Measurements from ENCODE around the gene ARL6IP1.
A peak's percentile ranks its signal among the peaks of the same experiment; 100 is the strongest.
"Not testable (repeated sequence)": the region's sequence is repeated elsewhere in the genome, so short reads cannot be mapped to it uniquely, and the experiment has no call there.

Gene ARL6IP1

DNA sequence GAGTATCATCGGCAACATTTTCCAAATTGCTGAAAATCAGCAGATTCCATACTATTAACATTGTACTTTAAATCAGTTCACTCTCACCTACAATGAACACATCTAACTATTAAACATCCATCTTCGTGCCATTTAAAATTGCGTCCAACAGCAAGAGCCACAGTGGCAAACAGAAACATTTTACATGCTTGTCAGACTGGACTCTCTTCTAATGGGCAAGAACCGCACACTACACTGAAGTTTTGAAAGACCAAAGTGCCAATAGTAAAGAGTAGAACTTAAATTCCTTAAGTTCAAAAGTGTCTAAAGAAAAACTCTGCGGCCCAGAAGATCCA lies 11.9 kb downstream of the ARL6IP1 start:
- H3K27me3 Mint-ChIP-seq (ENCODE audit: low read depth): no peaks in the 10 kb centered on the region
- peak overlapping the region; percentile 94 to 99 (median 98) for H3K4me3 Mint-ChIP-seq
- peaks cover 45% of the 10 kb centered on the region for H3K4me1 Mint-ChIP-seq
- TF ChIP-seq, protein P1, sequence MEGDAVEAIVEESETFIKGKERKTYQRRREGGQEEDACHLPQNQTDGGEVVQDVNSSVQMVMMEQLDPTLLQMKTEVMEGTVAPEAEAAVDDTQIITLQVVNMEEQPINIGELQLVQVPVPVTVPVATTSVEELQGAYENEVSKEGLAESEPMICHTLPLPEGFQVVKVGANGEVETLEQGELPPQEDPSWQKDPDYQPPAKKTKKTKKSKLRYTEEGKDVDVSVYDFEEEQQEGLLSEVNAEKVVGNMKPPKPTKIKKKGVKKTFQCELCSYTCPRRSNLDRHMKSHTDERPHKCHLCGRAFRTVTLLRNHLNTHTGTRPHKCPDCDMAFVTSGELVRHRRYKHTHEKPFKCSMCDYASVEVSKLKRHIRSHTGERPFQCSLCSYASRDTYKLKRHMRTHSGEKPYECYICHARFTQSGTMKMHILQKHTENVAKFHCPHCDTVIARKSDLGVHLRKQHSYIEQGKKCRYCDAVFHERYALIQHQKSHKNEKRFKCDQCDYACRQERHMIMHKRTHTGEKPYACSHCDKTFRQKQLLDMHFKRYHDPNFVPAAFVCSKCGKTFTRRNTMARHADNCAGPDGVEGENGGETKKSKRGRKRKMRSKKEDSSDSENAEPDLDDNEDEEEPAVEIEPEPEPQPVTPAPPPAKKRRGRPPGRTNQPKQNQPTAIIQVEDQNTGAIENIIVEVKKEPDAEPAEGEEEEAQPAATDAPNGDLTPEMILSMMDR (IDR thresholded peaks at IDR 0.05; ENCODE audit: unreplicated experiment in 3 of 3): no peak
- peaks cover 80% of the 10 kb centered on the region for H3K36me3 Mint-ChIP-seq (ENCODE audit: low read depth)
- no peaks in the 10 kb centered on the region for H3K9me3 Mint-ChIP-seq
- H3K27ac Mint-ChIP-seq: peak overlapping the region; percentile 68 to 93 (median 90)

DNA sequence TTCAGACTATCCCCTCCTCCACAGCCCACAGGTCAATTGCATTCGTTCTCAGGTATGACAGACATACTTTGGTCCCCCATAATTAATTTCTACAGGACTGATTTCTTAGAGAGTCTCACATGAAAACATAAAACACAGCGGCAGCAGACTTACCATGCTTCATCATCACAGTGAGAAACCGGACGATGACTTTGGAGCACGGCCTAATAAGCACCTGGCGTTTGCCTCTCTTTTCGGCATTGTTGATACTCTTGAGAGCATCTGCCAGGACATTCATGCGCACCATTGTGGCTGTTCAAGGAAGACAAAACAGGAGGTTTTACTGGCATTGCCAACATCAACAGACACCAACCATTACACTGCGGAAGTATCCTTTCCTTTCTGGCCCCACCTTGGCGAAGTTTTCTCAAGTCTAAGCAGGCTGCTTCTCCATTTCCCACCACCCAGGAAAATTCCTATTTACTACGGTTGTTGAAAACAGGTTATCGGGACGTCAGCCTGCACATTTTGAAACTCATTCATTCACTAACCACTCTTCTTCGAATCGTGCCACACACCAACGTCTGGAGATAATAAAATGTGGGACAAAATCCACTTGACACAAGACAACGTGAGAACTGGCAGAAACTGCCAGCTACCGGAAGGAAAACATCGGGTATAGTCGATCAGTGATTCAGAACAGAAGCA lies 12.4 kb downstream of the ARL6IP1 start:
- Mint-ChIP-seq H3K36me3 (ENCODE audit: low read depth) (peaks cover 79% of the 10 kb centered on the region), H3K27ac (peak overlapping the region; percentile 68 to 93 (median 90)), H3K27me3 (ENCODE audit: low read depth) (no peaks in the 10 kb centered on the region), H3K4me3 (peak overlapping the region; percentile 94 to 99 (median 98)), H3K9me3 (no peaks in the 10 kb centered on the region), H3K4me1 (peaks cover 45% of the 10 kb centered on the region)
- TF ChIP-seq, protein P1 (IDR thresholded peaks at IDR 0.05; ENCODE audit: unreplicated experiment in 3 of 3): no peak

DNA sequence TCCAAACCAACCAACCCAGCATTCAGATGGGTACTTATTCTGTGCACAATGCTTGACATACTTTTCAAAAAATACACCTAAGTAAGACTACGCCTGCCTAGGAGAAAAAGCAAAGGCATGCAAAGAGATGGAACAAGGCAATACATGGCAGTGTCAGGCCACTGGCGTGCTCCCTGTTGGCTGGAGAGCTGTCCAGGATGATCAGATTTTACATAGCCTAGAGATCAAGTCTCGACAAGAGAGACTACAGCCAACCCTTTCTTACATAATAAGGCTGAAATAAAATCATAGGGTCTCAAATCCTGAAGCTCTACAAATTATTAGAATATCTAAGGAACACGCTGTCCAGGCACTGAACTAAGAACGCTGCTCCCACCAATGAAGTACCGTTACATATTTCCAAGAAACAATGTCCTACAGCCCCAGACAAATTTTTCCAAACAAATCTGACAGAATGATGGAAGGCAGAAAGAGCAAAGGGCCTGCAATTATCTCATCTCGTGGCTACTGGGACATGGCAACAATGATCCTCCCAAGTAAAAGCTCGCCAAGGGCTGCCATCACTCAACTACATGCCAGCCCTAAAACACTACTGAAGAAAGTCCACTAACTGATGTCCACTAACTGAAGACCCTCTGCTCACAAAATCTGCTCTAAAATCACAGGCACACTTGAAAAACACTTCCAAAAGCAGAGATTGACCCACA lies 16.3 kb downstream of the ARL6IP1 start:
- peaks cover 53% of the 10 kb centered on the region for H3K4me1 Mint-ChIP-seq
- TF ChIP-seq, protein P1 (IDR thresholded peaks at IDR 0.05; ENCODE audit: unreplicated experiment in 3 of 3): no peak
- no peaks in the 10 kb centered on the region for H3K9me3 Mint-ChIP-seq
- peak overlapping the region in 2 of 3 experiments; percentile 24 to 27 for H3K27ac Mint-ChIP-seq
- peaks cover 63% of the 10 kb centered on the region for H3K36me3 Mint-ChIP-seq (ENCODE audit: low read depth)
- H3K4me3 Mint-ChIP-seq: peak overlapping the region; percentile 45 to 56 (median 45)
- H3K27me3 Mint-ChIP-seq (ENCODE audit: low read depth): no peaks in the 10 kb centered on the region

DNA sequence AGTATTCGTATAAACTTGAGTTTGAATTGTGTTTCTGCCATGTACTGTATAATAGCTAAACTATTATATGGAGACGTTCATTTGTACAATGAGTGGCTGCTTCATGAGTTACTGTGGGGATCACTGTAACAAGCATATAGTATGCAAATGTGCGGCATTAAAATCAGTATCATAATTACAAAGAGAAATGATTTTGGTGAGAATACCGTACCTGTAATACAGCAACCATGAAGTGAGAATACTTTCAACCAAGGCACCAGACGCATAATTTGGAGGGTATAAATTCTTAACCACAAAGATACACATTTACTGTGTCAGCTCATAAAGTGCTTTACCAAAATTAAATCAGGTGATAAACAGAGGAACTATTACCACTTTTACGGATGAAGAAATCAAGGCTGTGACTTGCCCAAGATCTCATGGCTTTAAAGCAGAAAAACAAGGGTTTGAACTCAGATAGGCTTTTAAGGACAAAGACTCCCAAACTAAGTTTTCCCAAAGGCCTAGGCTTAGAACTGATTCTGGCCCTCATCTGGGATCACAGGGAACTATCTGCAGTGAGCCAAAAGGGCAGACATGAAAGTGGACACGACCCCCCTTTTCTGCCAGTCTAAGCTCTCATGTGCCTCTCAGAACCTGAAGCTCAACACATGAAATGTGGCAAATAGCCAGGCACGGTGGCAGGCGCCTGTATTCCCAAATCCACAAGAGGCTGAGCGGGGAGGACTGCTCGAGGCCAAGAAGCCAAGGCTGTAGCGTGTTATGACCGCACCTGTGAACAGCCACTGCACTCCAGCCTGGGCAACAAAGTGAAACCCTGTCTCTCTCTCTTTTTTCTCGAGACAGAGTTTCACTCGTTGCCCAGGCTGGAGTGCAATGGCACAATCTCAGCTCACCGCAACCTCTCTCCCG lies 17.7 kb downstream of the ARL6IP1 start:
- H3K4me3 Mint-ChIP-seq: peak overlapping the region in 1 of 3 experiments; percentile 13
- no peaks in the 10 kb centered on the region for H3K27me3 Mint-ChIP-seq (ENCODE audit: low read depth)
- no peaks in the 10 kb centered on the region for H3K9me3 Mint-ChIP-seq
- TF ChIP-seq, protein P1 (IDR thresholded peaks at IDR 0.05; ENCODE audit: unreplicated experiment in 3 of 3): no peak
- H3K27ac Mint-ChIP-seq: no peak overlapping the region
- H3K36me3 Mint-ChIP-seq (ENCODE audit: low read depth): peaks cover 52% of the 10 kb centered on the region
- H3K4me1 Mint-ChIP-seq: peaks cover 43% of the 10 kb centered on the region

DNA sequence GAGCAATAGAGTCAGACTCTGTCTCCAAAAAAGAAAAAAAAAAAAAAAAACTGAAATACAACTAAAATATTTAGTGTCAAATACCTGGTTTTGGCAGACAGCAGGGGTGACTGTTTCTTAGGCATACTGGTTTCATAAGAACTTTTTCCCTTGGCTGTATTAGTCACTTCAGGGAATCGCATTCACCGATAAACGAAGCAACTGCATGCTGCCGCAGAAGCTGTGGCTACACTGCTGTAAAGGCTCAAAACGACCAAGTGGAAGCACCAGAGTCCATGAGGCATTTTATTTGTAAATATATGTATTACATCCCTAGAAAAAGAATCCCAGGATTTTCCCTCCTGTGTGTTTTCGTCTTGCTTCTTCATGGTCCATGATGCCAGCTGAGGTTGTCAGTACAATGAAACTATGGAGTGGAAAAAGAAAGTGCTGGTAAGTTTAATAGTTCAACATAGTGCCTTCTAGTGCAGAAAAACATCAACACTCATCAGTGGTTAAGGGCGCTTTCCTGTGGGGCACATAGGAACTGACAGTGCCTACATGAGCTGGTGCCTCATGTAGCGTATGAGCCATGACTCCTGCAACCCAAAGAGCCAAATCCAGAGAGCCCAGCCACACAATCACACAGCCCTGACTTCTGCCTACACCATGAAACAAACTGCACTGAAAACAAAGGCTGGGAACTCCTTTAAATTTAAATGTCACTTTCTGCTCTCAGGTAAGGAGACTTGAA lies 18.5 kb downstream of the ARL6IP1 start:
- no peaks in the 10 kb centered on the region for H3K9me3 Mint-ChIP-seq
- H3K36me3 Mint-ChIP-seq (ENCODE audit: low read depth): peaks cover 44% of the 10 kb centered on the region
- no peak overlapping the region for H3K27ac Mint-ChIP-seq
- H3K27me3 Mint-ChIP-seq (ENCODE audit: low read depth): no peaks in the 10 kb centered on the region
- peaks cover 35% of the 10 kb centered on the region for H3K4me1 Mint-ChIP-seq
- TF ChIP-seq, protein P1 (IDR thresholded peaks at IDR 0.05; ENCODE audit: unreplicated experiment in 3 of 3): no peak
- no peak overlapping the region for H3K4me3 Mint-ChIP-seq

DNA sequence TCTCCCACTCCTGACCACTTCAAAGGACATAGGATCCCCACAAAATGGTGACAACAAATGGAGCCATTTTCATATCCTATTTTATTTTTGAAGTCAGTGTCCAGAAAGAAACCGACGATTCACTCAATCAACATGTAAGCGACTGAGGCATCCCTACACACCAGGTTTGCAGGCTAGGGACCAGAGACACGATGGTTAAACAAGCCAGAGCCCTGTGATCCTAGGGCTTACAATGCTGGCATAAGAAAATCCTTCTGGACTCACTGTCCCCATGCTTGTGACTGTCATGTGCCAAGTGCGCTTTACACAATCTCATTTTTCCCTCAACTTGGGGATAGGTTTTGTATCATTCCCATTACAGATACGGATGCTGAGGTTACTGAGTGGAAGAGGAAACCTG lies 20.1 kb downstream of the ARL6IP1 start:
- not testable (repeated sequence) for H3K9me3 Mint-ChIP-seq; H3K27ac Mint-ChIP-seq; H3K4me3 Mint-ChIP-seq; H3K27me3 Mint-ChIP-seq (ENCODE audit: low read depth)
- Mint-ChIP-seq H3K4me1 (peaks cover 25% of the 10 kb centered on the region), H3K36me3 (ENCODE audit: low read depth) (peaks cover 35% of the 10 kb centered on the region)

DNA sequence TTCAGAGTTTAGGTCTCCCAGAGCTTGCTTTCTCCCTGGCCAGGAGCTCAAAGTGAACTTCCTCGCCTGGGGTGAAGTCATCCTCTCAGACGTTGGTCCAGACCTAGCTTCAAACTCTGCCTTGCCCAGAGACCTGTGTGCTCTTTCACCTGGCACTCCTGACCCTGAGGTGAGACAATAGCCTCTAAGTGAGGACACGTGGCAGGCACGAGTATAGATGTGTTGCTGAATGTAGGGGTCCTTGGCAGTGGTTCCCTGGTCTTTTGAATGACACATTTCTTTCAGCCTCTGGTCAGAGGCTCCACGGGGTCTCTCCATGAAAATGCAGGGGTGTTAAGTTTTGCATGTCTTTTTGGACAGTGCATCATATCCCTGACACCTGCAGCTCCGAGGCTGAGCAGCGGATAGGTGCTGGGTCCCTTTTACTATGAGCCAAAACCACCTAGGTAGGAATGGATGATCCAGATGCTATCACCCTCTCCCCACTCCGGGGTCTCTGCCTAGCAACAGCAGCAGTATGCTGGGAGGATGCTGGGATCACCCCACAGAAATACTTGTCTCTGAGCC lies 20.8 kb downstream of the ARL6IP1 start:
- not testable (repeated sequence) for H3K27ac Mint-ChIP-seq; H3K27me3 Mint-ChIP-seq (ENCODE audit: low read depth); H3K9me3 Mint-ChIP-seq; H3K4me3 Mint-ChIP-seq
- Mint-ChIP-seq H3K36me3 (ENCODE audit: low read depth) (peaks cover 29% of the 10 kb centered on the region), H3K4me1 (peaks cover 19% of the 10 kb centered on the region)

DNA sequence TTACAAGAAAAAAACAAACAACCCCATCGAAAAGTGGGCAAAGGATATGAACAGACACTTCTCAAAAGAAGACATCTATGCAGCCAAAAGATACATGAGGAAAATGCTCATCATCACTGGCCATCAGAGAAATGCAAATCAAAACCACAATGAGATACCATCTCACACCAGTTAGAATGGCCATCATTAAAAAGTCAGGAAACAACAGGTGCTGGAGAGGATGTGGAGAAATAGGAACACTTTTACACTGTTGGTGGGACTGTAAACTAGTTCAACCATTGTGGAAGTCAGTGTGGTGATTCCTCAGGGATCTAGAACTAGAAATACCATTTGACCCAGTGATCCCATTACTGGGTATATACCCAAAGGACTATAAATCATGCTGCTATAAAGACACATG lies 23.7 kb downstream of the ARL6IP1 start:
- H3K4me3 Mint-ChIP-seq; H3K4me1 Mint-ChIP-seq; H3K9me3 Mint-ChIP-seq; H3K27ac Mint-ChIP-seq; H3K27me3 Mint-ChIP-seq (ENCODE audit: low read depth); H3K36me3 Mint-ChIP-seq (ENCODE audit: low read depth): not testable (repeated sequence)
